Suprapubic skin (tissue), 3 donors: ENCODE results near the gene GPRC5B.

ENCODE experiments used
- EP300 ChIP-seq: sonication (generic); formaldehyde crosslinking; IDR thresholded peaks from one replicate; pipeline ENCODE4 v1.6.1; 2017; ENCODE audit warnings: antibody characterized with exemption
- POLR2A ChIP-seq, 2 donors: fragments of 450-650 bp; IDR thresholded peaks; one replicate each; pipeline ENCODE4 v1.6.1; 2017; ENCODE audit warnings: antibody characterized with exemption in 2 of 2, mild to moderate bottlenecking in 2 of 2, moderate library complexity in 2 of 2
- TF ChIP-seq, protein P1 (sequence below), 2 donors: fragments of 200-600 bp in 1 of 2; fragments of 450-650 bp in 1 of 2; sonication (generic) in 1 of 2; IDR thresholded peaks; one replicate each; pipeline ENCODE4 v1.5.1; 2016 to 2019; ENCODE audit warnings: antibody characterized with exemption in 2 of 2, mild to moderate bottlenecking in 1 of 2, moderate library complexity in 1 of 2

DNA sequence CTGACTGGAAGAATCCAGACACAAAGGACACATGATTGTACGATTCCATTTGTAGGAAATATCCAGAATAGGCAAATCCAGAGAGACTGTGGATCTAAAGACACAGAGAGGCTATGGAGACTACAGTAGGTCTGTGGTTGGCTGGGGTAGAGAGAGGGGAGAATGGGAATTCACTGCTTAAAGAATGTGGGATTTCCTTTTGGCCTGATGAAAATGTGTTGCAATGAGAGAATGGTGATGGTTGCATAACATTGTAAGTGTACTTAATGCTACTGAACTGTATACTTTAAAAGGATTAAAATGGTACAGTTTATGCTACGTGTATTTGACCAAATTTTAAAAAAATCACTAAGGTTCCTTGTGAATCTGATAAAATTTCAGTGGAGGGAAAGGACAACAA, 62.1 kb downstream of the GPRC5B start:
- TF ChIP-seq, protein P1, sequence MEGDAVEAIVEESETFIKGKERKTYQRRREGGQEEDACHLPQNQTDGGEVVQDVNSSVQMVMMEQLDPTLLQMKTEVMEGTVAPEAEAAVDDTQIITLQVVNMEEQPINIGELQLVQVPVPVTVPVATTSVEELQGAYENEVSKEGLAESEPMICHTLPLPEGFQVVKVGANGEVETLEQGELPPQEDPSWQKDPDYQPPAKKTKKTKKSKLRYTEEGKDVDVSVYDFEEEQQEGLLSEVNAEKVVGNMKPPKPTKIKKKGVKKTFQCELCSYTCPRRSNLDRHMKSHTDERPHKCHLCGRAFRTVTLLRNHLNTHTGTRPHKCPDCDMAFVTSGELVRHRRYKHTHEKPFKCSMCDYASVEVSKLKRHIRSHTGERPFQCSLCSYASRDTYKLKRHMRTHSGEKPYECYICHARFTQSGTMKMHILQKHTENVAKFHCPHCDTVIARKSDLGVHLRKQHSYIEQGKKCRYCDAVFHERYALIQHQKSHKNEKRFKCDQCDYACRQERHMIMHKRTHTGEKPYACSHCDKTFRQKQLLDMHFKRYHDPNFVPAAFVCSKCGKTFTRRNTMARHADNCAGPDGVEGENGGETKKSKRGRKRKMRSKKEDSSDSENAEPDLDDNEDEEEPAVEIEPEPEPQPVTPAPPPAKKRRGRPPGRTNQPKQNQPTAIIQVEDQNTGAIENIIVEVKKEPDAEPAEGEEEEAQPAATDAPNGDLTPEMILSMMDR (IDR thresholded peaks at IDR 0.05) = no peak
- TF ChIP-seq EP300 = no peak
- no peak for TF ChIP-seq POLR2A (IDR thresholded peaks at IDR 0.05)
